Right ventricle myocardium superior (tissue), 1 donor: ENCODE results near the gene TMEM129. TPM values are rescaled to one million over a fixed set of nuclear protein-coding genes. Genes with fewer than 3 reads are reported as not detected.
A peak's percentile ranks its signal among the peaks of the same experiment; 100 is the strongest.

Source experiments
- ATAC-seq: fragments of 200-7000 bp; cut with Tn5 transposase; one replicate; pipeline ENCODE4 v1.9.1; 2020; ENCODE audit warnings: mild to moderate bottlenecking; ENCODE audit not compliant: poor library complexity
- DNase-seq: peaks from one replicate; pipeline ENCODE4 v3.0.0-alpha.2; 2020
- intact Hi-C: fragments of 100-400 bp; cut with DNase I; formaldehyde crosslinking; loops from one replicate; pipeline ENCODE4 v1.11.2; 2022
- long read RNA-seq: library from polyadenylated mRNA; unstranded; transcript quantifications from one replicate; pipeline ENCODE4 v2.0.0, GENCODE V29; 2021
- total RNA-seq: library from RNA; stranded (reverse); fragmentation: NEBNext Ultra II Directional; extraction: Animal tissue kit (Norgen Biotek cat#: 25700); gene quantifications from one replicate; pipeline ENCODE4 v1.2.1, GENCODE V29; 2021
- donor health status: DM: no; HTN: yes; CAD: no; lungs with severe emphysema.

TMEM129 gene, protein sequence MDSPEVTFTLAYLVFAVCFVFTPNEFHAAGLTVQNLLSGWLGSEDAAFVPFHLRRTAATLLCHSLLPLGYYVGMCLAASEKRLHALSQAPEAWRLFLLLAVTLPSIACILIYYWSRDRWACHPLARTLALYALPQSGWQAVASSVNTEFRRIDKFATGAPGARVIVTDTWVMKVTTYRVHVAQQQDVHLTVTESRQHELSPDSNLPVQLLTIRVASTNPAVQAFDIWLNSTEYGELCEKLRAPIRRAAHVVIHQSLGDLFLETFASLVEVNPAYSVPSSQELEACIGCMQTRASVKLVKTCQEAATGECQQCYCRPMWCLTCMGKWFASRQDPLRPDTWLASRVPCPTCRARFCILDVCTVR
- total RNA-seq, result 28.6 TPM
- long read RNA-seq, transcript TMEM129-202 (4 exons, 2,810 nt), result major isoform, 82 of 161 reads
- long read RNA-seq, transcript TMEM129-204 (2 exons, 958 nt), result minor isoform, 10 of 161 reads
- long read RNA-seq, partial matches to known transcripts, result 18 of 161 reads
- long read RNA-seq, other reads (novel, unspliced or antisense), result 50 of 161 reads

DNA sequence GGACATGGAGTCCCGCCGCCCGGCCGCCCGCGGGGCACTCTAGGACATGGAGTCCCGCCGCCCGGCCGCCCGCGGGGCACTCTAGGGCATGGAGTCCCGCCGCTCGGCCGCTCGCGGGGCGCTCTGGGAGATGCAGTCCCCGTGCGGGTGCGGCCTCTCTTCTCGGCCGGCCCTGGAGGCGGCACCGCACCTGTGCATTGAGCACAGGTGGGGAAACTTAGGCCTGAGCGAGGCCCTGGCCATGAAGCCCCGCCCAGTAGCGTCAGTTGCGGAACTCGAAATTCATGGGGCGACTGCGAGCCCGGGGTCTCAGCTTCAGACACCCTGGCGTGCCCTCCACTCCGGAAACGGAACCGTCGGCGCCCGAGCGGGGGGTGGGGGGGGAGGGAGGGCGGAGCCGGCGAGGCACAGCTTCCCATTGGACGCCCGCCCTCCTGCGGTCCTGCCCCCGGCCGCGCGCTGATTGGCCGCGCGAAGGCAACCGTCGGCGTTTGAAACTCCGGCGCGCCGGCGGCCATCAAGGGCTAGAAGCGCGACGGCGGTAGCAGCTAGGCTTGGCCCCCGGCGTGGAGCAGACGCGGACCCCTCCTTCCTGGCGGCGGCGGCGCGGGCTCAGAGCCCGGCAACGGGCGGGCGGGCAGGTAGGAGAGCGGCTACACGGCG, at the start of gene TMEM129, which contains the start of gene TACC3:
TMEM129 (minus strand) TSS at position 321 of the 663 bp plus-strand sequence. CDS start 486 bp downstream, outside the sequence.
TACC3 (plus strand) TSS at position 519 of the 663 bp plus-strand sequence. CDS start 1,901 bp downstream, outside the sequence.
- DNase-seq, result peak; percentile 94
- peak; percentile 89 for ATAC-seq
- intact Hi-C loops, result no loop called here

GRCh38 chr4:1770791-1771231, 49.7 kb upstream of the TMEM129 start:
- intact Hi-C loops, result no loop called here
- DNase-seq (no peak), ATAC-seq (no peak)

- intact Hi-C loops, result no loop called here
- ATAC-seq, result no peak
- DNase-seq, result no peak
Observed at GRCh38 chr4:1770245-1770644, 49.1 kb upstream of the TMEM129 start.

- ATAC-seq (no peak), DNase-seq (no peak)
- intact Hi-C loops, result no loop called here
Observed at GRCh38 chr4:1769692-1770091, 48.6 kb upstream of the TMEM129 start.

DNA sequence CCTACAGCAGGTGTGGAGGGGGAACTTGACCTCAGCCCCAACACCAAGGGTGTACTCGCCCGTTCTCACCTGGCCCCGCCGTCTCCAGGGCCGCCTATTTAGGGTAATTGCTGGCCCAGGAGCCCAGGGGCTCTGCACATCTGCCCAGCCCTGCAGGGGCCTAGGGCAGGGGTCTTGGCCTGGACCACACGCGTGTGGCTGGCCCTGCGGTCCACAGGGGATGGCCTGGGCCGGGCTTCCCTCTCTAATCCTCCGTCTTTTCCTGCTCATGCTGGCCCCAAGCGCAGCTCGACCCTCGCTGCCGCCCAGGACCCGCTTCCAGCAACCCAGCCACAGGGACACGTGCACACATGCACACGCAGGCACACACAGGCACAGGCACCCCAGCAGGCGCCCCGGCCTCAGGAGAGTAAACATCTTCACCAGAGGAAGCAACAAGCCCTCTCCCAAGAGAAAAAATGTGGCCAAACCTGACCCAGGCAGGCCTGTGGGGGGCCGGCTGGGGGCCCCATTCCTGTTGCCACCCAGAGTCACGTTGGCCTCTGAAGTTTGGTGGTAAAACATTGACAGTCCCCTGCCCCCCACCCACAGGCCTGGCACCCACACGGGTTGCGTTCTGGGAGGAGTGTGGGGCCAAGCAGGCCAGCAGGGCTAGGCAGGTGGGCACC, 47.4 kb upstream of the TMEM129 start:
- DNase-seq (no peak), ATAC-seq (no peak)
- intact Hi-C loops, result no loop called here

GRCh38 chr4:1767770-1768366, 46.7 kb upstream of the TMEM129 start:
- peak; percentile 47 for ATAC-seq
- no peak for DNase-seq
- intact Hi-C loops, result no loop called here

DNA sequence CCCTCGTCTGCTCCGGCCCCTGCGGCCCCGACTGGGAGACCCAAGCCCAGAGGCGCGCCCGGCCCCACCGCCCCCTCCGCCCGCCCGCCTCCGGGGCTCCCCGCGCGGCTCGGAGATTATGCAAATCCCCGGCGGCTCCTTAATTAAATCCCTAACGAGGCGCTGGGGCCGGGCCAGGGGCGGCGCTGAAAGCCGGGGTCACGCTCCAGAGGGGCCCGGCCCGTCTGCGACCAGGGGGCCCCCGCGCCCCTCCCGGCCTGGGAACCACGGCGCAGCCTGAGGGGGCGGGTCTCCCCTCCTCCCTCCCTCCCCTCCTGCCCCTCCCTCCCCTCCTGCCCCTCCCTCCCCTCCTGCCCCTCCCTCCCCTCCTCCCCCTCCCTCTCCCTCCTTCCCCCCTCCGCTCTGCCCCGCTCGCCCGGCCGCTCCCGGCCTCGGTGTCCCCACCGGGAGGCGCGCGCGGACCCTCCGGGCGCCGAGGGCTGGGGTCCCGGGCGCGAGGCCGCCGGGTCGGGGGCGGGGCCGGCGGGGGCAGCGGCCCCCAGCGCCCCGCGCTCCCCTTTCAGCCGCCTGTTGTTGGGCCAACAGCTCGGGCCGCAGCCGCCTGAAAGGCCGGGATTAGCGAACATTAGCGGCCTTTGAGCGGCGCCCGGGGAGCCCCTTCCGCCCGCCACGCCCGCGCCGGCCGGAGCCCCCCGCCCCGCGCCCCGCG, 46.1 kb upstream of the TMEM129 start:
- intact Hi-C loops, result no loop called here
- DNase-seq (no peak), ATAC-seq (peak; percentile 15)

DNA sequence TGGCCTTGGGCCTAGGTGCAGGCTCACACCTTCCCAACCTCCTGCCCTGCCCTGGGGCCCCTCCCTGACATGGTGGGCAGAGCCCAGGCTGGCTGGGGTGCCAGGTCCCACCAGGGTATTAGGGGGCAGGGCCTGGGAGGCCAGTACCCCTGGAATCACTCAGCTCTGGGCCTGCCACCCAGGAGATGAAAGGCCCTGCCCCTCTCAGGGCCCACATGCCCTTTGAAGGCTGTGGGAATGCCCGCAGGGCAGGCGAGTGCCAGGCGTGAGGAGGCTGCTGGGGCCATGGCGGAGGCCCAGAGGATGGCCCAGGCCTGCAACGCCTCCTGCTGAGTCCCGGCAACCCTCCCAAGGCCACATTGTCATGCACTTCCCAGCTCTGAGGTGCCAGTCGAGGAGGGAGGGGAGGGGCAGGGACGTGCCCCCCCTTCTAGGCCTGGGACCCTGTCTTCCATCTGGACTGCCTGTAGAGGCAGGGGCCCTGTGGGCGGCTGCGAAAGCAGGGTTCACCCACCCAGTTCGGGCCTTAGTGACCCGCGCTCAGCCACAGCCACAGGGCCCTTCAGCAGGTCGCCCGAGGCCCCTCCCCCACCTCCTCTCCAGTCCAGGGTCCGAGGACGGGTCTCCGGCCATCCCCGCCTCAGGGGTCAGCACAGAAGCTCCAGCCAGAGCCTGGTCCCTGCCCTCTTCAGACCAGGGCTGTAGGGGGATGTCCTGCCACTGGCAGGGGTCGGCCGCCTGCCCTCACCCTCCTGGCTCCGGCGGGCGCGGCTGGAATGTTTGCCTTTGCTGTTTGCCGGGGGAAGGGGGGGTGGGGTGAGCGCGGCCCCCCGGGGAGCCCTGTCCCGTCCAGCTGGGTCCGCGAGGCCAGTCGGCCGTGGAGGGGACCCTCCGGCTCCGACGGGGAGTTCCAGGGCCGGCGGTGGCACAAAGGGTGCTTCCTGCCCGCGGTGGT, 45.3 kb upstream of the TMEM129 start:
- ATAC-seq (peak; percentile 8), DNase-seq (no peak)
- intact Hi-C loops, result no loop called here

- intact Hi-C loops, result no loop called here
- DNase-seq, result no peak
Observed at GRCh38 chr4:1765409-1766072, 44.4 kb upstream of the TMEM129 start.

DNA sequence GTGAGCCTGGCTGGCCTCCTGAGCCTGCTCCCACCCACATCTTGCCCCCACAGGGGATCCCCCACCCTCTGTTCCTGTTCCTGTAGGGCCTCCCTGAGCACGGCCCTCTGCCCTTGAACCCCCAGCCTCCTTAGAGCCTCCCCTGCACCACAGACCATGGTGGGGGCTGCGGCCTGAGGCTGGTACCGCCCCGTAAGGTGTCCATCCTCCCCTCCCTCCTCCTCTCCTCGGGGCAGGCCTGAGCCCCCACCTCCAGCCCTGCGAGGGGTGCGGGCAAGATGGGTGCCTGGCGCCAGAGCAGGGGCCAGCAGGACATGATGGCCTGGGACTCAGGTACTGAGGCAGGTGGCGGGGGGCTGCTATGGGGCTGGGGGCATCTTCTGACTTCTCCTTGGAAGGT, 43.5 kb upstream of the TMEM129 start:
- DNase-seq, result no peak
- intact Hi-C loops, result no loop called here
- ATAC-seq, result no peak

More at GRCh38 chr4:1765409-1766072, 44.4 kb upstream of the TMEM129 start:
- no peak for ATAC-seq

GRCh38 chr4:1763550-1764080, 42.5 kb upstream of the TMEM129 start:
- peak; percentile 60 for DNase-seq
- peak; percentile 42 for ATAC-seq
- intact Hi-C loops, result no loop called here

GRCh38 chr4:1763070-1763549, 42.0 kb upstream of the TMEM129 start:
- ATAC-seq (no peak), DNase-seq (no peak)
- intact Hi-C loops, result no loop called here

GRCh38 chr4:1762264-1763010, 41.3 kb upstream of the TMEM129 start:
- intact Hi-C loops, result no loop called here
- no peak for ATAC-seq
- no peak for DNase-seq

GRCh38 chr4:1761130-1761689, 40.1 kb upstream of the TMEM129 start:
- DNase-seq (no peak), ATAC-seq (no peak)
- intact Hi-C loops, result no loop called here

DNA sequence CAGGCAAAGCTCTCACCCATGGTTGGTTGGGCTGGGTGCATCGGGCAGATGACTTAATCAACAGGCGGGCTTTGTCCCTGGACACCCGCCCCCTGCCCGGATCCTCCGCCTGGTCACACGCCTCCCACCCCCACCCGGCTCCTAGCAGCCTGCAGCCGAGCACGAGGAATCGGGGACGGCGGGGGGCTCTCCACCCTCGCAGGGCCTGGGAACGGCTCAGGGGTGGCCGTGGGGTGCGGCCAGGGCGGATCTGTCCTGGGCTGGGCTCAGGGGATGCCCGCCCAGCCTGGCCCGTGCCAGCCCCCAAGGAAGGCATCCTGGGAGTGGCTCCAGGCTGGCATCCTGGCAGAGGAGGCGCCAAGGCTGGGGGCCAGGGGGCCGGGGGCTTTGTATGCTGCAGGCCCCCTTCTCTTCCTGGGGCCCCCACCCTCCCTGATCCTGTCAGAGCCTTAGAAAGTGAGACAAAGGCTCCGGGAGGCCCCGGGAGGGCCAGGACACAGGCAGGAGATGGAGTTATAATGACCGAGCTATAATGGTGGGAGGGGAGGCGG, 39.5 kb upstream of the TMEM129 start:
- ATAC-seq, result no peak
- intact Hi-C loops, result no loop called here
- DNase-seq, result no peak
